Mesenchymal stem cell (in vitro differentiated cells and primary cell): Measurements from ENCODE around the gene DBH.

Source experiments
- DNase-seq: peaks from one replicate; pipeline ENCODE4 v3.0.0-alpha.2; 2013
- H2AFZ ChIP-seq: one replicate; pipeline ENCODE4 v1.6.1; 2013; ENCODE audit warnings: low read depth, mild to moderate bottlenecking, control low read depth, inconsistent platforms, low read length, moderate library complexity
- H2AK5ac ChIP-seq: 2 replicates; pipeline ENCODE4 v1.6.1; 2013; ENCODE audit warnings: low read length, moderate library complexity, mild to moderate bottlenecking, inconsistent platforms; ENCODE audit not compliant: severe bottlenecking
- H2BK120ac ChIP-seq: one replicate; pipeline ENCODE4 v1.6.1; 2013; ENCODE audit warnings: low read depth, mild to moderate bottlenecking, inconsistent platforms, low read length, moderate library complexity
- H2BK12ac ChIP-seq, 2 experiments: one replicate each; pipeline ENCODE4 v1.6.1; 2013; ENCODE audit warnings: inconsistent platforms in 2 of 2, low read length in 2 of 2, mild to moderate bottlenecking in 2 of 2, moderate library complexity in 2 of 2, control low read depth in 1 of 2
- H2BK15ac ChIP-seq: one replicate; pipeline ENCODE4 v1.6.1; 2013; ENCODE audit warnings: mild to moderate bottlenecking, low read depth, inconsistent platforms; ENCODE audit not compliant: poor library complexity, severe bottlenecking
- H2BK5ac ChIP-seq: 2 replicates; pipeline ENCODE4 v1.6.1; 2013; ENCODE audit warnings: low read depth, mild to moderate bottlenecking, low read length, control low read depth, inconsistent platforms; ENCODE audit not compliant: poor library complexity, severe bottlenecking
- H3K14ac ChIP-seq, 2 experiments: one replicate each; pipeline ENCODE4 v1.6.1; 2013; ENCODE audit warnings: inconsistent platforms in 2 of 2, low read length in 2 of 2, control low read depth in 1 of 2, mild to moderate bottlenecking in 1 of 2, moderate library complexity in 1 of 2
- H3K18ac ChIP-seq, 2 experiments: one replicate each; pipeline ENCODE4 v1.6.1; 2013; ENCODE audit warnings: inconsistent platforms in 2 of 2, low read length in 2 of 2, control low read depth in 1 of 2, low read depth in 1 of 2, mild to moderate bottlenecking in 1 of 2
- H3K23ac ChIP-seq, 2 experiments: one replicate each; pipeline ENCODE4 v1.6.1; 2013; ENCODE audit warnings: inconsistent platforms in 2 of 2, low read length in 2 of 2, mild to moderate bottlenecking in 2 of 2, moderate library complexity in 2 of 2, control low read depth in 1 of 2
- H3K27ac ChIP-seq: 2 replicates; pipeline ENCODE4 v1.5.1; 2013; ENCODE audit warnings: mild to moderate bottlenecking, moderate library complexity, low read length, control low read depth, inconsistent platforms; ENCODE audit not compliant: poor library complexity, severe bottlenecking
- H3K27me3 ChIP-seq, 2 experiments: 2 replicates each; pipeline versions ENCODE4 v1.6.1 to v1.7.0; 2013; ENCODE audit warnings: low read length in 2 of 2, mild to moderate bottlenecking in 2 of 2, moderate library complexity in 2 of 2, control low read depth in 1 of 2, inconsistent platforms in 1 of 2; ENCODE audit not compliant: control insufficient read depth in 1 of 2, insufficient read depth in 1 of 2
- H3K36me3 ChIP-seq, 2 experiments: 2 replicates each; pipeline versions ENCODE4 v1.6.1 to v1.7.0; 2013; ENCODE audit warnings: low read length in 2 of 2, control low read depth in 1 of 2, inconsistent platforms in 1 of 2, low read depth in 1 of 2, mild to moderate bottlenecking in 1 of 2; ENCODE audit not compliant: insufficient read depth in 2 of 2, control insufficient read depth in 1 of 2
- H3K4ac ChIP-seq, 2 experiments: one replicate each; pipeline ENCODE4 v1.6.1; 2013; ENCODE audit warnings: inconsistent platforms in 2 of 2, low read length in 2 of 2, mild to moderate bottlenecking in 2 of 2, moderate library complexity in 2 of 2, control low read depth in 1 of 2, low read depth in 1 of 2
- H3K4me1 ChIP-seq: 2 replicates; pipeline ENCODE4 v1.6.1; 2013; ENCODE audit warnings: low read depth, low read length, control low read depth; ENCODE audit not compliant: control insufficient read depth, insufficient read depth
- H3K4me2 ChIP-seq: 2 replicates; pipeline ENCODE4 v1.6.1; 2013; ENCODE audit warnings: low read length, mild to moderate bottlenecking, inconsistent platforms; ENCODE audit not compliant: poor library complexity, severe bottlenecking
- H3K4me3 ChIP-seq, 2 experiments: 2 replicates each; pipeline versions ENCODE4 v1.5.1 to v1.7.0; 2013; ENCODE audit warnings: low read length in 2 of 2, mild to moderate bottlenecking in 2 of 2, control low read depth in 1 of 2, low read depth in 1 of 2; ENCODE audit not compliant: insufficient read depth in 1 of 2
- H3K79me1 ChIP-seq: replicated peaks from 2 replicates; pipeline ENCODE4 v1.6.1; 2013; ENCODE audit warnings: mild to moderate bottlenecking, control low read depth, low read length, inconsistent platforms; ENCODE audit not compliant: poor library complexity, severe bottlenecking
- H3K9ac ChIP-seq: 2 replicates; pipeline ENCODE4 v1.7.0; 2013; ENCODE audit warnings: mild to moderate bottlenecking, low read length, moderate library complexity
- H3K9me3 ChIP-seq: 2 replicates; pipeline ENCODE4 v1.7.0; 2013; ENCODE audit warnings: mild to moderate bottlenecking, low read length; ENCODE audit not compliant: control insufficient read depth
- H4K8ac ChIP-seq: one replicate; pipeline ENCODE4 v1.6.1; 2013; ENCODE audit warnings: inconsistent platforms, mild to moderate bottlenecking, low read length, moderate library complexity
- H4K91ac ChIP-seq: one replicate; pipeline ENCODE4 v1.6.1; 2013; ENCODE audit warnings: mild to moderate bottlenecking, low read length, inconsistent platforms
- WGBS: methylation state at CpG from one replicate; pipeline ENCODE4 v1.1.7; 2013; ENCODE audit warnings: mixed read lengths; 5-methylcytosine and 5-hydroxymethylcytosine counted together

The DBH gene

GRCh38 chr9:133708246-133709014, 72.3 kb downstream of the DBH start:
- no peaks in the 10 kb centered on the region for H3K36me3 ChIP-seq
- H3K4ac ChIP-seq = no peak overlapping the region
- 89% methylated on average over 30 of the region's 30 CpGs for whole genome bisulfite sequencing
- no peak for DNase-seq
- H2BK5ac ChIP-seq = no peak overlapping the region
- no peak overlapping the region for H2AK5ac ChIP-seq
- peak overlapping the region; percentile 60 for H4K91ac ChIP-seq
- no peak overlapping the region for H3K27ac ChIP-seq
- no peak overlapping the region for H3K4me2 ChIP-seq
- no peak overlapping the region for H3K14ac ChIP-seq
- H2BK12ac ChIP-seq = no peak overlapping the region
- no peak overlapping the region for H3K9ac ChIP-seq
- H3K18ac ChIP-seq = no peak overlapping the region
- no peaks in the 10 kb centered on the region for H3K9me3 ChIP-seq
- peak overlapping the region; percentile 56 for H2BK15ac ChIP-seq
- no peak overlapping the region for H3K4me3 ChIP-seq
- no peak overlapping the region for H2AFZ ChIP-seq
- no peak overlapping the region for H2BK120ac ChIP-seq
- H3K4me1 ChIP-seq = peaks cover 38% of the 10 kb centered on the region
- H3K27me3 ChIP-seq = peaks cover 0 to 7% of the 10 kb centered on the region in 2 experiments
- no peaks in the 10 kb centered on the region for H3K79me1 ChIP-seq
- H3K23ac ChIP-seq = no peak overlapping the region
- H4K8ac ChIP-seq = no peak overlapping the region
